ENCODE data around the gene DOCK3. TPM values are rescaled to one million over a fixed set of nuclear protein-coding genes. Genes with fewer than 3 reads are reported as not detected.
A peak's percentile ranks its signal among the peaks of the same experiment; 100 is the strongest.
"Not testable (repeated sequence)": the region's sequence is repeated elsewhere in the genome, so short reads cannot be mapped to it uniquely, and the experiment has no call there.

Gene DOCK3
- total RNA-seq, 5 donors from 2014 or later (not counting 1 experiment from before 2014, with no cell fraction given), result 2.0 to 3.2 (median 2.6) TPM

DNA sequence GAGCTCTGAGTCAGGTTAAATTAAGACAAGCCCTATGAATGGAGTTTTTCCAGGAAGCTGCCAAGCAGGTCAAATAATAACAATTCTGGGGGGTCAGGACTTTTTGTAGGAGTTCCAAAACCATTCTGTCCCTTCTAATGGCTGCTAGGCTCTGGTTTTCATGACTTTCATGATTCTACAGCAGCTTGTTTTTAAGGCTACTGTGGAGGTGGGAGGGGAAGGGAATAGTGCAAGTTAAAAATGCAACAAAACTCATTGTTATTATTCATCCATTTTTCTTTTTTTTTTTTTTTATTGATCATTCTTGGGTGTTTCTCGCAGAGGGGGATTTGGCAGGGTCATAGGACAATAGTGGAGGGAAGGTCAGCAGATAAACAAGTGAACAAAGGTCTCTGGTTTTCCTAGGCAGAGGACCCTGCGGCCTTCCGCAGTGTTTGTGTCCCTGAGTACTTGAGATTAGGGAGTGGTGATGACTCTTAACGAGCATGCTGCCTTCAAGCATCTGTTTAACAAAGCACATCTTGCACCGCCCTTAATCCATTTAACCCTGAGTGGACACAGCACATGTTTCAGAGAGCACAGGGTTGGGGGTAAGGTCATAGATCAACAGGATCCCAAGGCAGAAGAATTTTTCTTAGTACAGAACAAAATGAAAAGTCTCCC lies 633.3 kb downstream of the DOCK3 start:
- CTCF ChIA-PET, result interaction anchor here in 1 of 2 donors (0.6 kb wide), 1 partner anchor 315 kb away, joined by 7 read pairs; no protein-coding TSS in a partner anchor
- H3K36me3 ChIP-seq (ENCODE audit: control insufficient read depth in 2 of 2, extremely low read depth in 1 of 2, insufficient read depth in 1 of 2, low read length in 1 of 2); H3K36me3 Mint-ChIP-seq; H3K27ac ChIP-seq (ENCODE audit: low read length); H3K27me3 ChIP-seq (replicated peaks in 1 of 2; ENCODE audit: control insufficient read depth in 2 of 2, extremely low read depth in 1 of 2, insufficient read depth in 2 of 2, low read length in 1 of 2); H3K4me1 ChIP-seq (ENCODE audit: control insufficient read depth in 1 of 2, extremely low read depth in 1 of 2, insufficient read depth in 2 of 2, low read length in 2 of 2); H3K27me3 Mint-ChIP-seq; H3K4me1 Mint-ChIP-seq; H3K4me3 ChIP-seq (ENCODE audit: control insufficient read depth in 1 of 2, extremely low read depth in 1 of 2, low read length in 1 of 2); H3K27ac Mint-ChIP-seq; H3K9me3 ChIP-seq; H3K4me3 Mint-ChIP-seq; ATAC-seq (replicated peaks in 1 of 4); DNase-seq: not testable (repeated sequence)
- peaks cover 4 to 12% (median 6%) of the 10 kb centered on the region in 3 donors for H3K9me3 Mint-ChIP-seq
- POLR2A ChIA-PET, result interaction anchor here in 1 of 2 donors (0.6 kb wide), 1 partner anchor 707 kb away, joined by 5 read pairs; no protein-coding TSS in a partner anchor
- WGBS (ENCODE audit: insufficient coverage), result no CpG with 5 or more reads among the region's 5 CpGs

- Mint-ChIP-seq H3K4me3 (no peak overlapping the region), H3K27ac (no peak overlapping the region), H3K27me3 (no peaks in the 10 kb centered on the region), H3K36me3 (peaks cover 8% of the 10 kb centered on the region), H3K4me1 (no peaks in the 10 kb centered on the region), H3K9me3 (peaks cover 0 to 7% (median 6%) of the 10 kb centered on the region in 3 donors)
- CTCF ChIA-PET, result interaction anchor here (0.6 to 1.7 kb wide), 6 partner anchors 80 to 738 kb away, joined by 3 to 29 read pairs (median 5); no protein-coding TSS in a partner anchor
- peak in 1 of 4 experiments; percentile 35 for ATAC-seq (replicated peaks in 1 of 4)
- WGBS (ENCODE audit: insufficient coverage), result no CpG with 5 or more reads among the region's 1 CpG
- no peaks in the 10 kb centered on the region for H3K4me1 ChIP-seq (ENCODE audit: control insufficient read depth in 1 of 2, extremely low read depth in 1 of 2, insufficient read depth in 2 of 2, low read length in 2 of 2)
- H3K36me3 ChIP-seq (ENCODE audit: control insufficient read depth in 2 of 2, extremely low read depth in 1 of 2, insufficient read depth in 1 of 2, low read length in 1 of 2), result no peaks in the 10 kb centered on the region
- no peak overlapping the region for H3K27ac ChIP-seq (ENCODE audit: low read length)
- DNase-seq, result peak in 1 of 35 experiments; percentile 55
- POLR2A ChIA-PET, result interaction anchor here in 1 of 2 donors (0.5 kb wide), 1 partner anchor 160 kb away, joined by 3 read pairs; no protein-coding TSS in a partner anchor
- no peak overlapping the region for H3K4me3 ChIP-seq (ENCODE audit: control insufficient read depth in 1 of 2, extremely low read depth in 1 of 2, low read length in 1 of 2)
- no peaks in the 10 kb centered on the region for H3K27me3 ChIP-seq (replicated peaks in 1 of 2; ENCODE audit: control insufficient read depth in 2 of 2, extremely low read depth in 1 of 2, insufficient read depth in 2 of 2, low read length in 1 of 2)
- no peaks in the 10 kb centered on the region for H3K9me3 ChIP-seq
Observed at GRCh38 chr3:51311055-51311454, 636.3 kb downstream of the DOCK3 start.

DNA sequence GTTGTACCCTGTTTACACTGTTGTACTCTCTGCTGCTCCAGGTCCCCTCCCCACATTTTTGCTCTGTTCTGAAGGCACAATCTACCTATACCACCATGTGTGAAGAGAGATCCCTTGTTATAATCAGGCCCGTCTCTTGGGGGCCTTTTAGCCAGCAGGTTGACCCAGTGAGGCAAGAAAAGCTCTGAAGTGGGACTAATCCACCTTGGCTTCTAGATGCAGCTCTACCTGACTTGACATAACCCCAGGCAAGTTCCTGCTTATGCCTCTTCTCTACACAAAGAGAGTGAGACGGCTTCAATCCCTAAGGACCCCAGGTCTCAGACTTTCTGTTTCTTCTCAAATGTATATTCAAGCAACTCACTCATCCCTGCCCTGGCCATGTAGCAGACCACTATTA lies 653.5 kb downstream of the DOCK3 start:
- ATAC-seq (replicated peaks in 1 of 4), result no peak
- no peak overlapping the region for H3K27ac Mint-ChIP-seq
- Histone ChIP-seq H3K27me3 (replicated peaks in 1 of 2; ENCODE audit: control insufficient read depth in 2 of 2, extremely low read depth in 1 of 2, insufficient read depth in 2 of 2, low read length in 1 of 2) (no peaks in the 10 kb centered on the region), H3K36me3 (ENCODE audit: control insufficient read depth in 2 of 2, extremely low read depth in 1 of 2, insufficient read depth in 1 of 2, low read length in 1 of 2) (no peaks in the 10 kb centered on the region), H3K4me3 (ENCODE audit: control insufficient read depth in 1 of 2, extremely low read depth in 1 of 2, low read length in 1 of 2) (no peak overlapping the region), H3K27ac (ENCODE audit: low read length) (no peak overlapping the region), H3K9me3 (no peaks in the 10 kb centered on the region), H3K4me1 (ENCODE audit: control insufficient read depth in 1 of 2, extremely low read depth in 1 of 2, insufficient read depth in 2 of 2, low read length in 2 of 2) (no peaks in the 10 kb centered on the region)
- H3K36me3 Mint-ChIP-seq, result no peaks in the 10 kb centered on the region
- peaks cover 0 to 7% of the 10 kb centered on the region in 2 donors for H3K27me3 Mint-ChIP-seq
- peaks cover 0 to 3% (median 0%) of the 10 kb centered on the region in 3 donors for H3K9me3 Mint-ChIP-seq
- DNase-seq, result no peak
- WGBS (ENCODE audit: insufficient coverage), result 80% methylated on average over 1 of the region's 2 CpGs
- no peaks in the 10 kb centered on the region for H3K4me1 Mint-ChIP-seq
- H3K4me3 Mint-ChIP-seq, result no peak overlapping the region
- ChIA-PET POLR2A (no interaction called here), CTCF (no interaction called here)

DNA sequence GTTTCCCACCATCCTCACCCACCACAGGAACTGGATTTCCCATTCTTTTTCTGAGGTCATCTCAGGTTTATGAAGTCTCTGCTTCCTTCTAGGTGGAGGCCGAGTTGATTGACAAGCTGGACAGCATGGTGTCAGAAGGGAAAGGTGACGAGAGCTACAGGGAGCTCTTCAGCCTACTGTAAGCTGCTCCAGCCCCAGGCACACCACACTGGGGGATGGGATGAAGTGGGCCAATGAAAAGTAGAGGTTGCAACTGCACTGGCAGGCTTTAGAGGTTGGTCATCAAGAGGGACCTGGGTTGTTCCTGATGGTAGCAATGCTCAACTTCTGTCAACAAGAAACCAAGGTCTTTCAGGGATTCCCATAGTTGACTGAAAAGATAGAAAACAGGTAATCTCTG lies 655.3 kb downstream of the DOCK3 start:
- 100% methylated on average over 1 of the region's 2 CpGs for whole genome bisulfite sequencing (ENCODE audit: insufficient coverage)
- H3K9me3 Mint-ChIP-seq, result peaks cover 0 to 3% (median 0%) of the 10 kb centered on the region in 3 donors
- POLR2A ChIA-PET, result no interaction called here
- H3K4me1 Mint-ChIP-seq, result no peaks in the 10 kb centered on the region
- DNase-seq (no peak), ATAC-seq (replicated peaks in 1 of 4) (no peak)
- H3K27me3 Mint-ChIP-seq, result peaks cover 0 to 3% of the 10 kb centered on the region in 2 donors
- H3K36me3 ChIP-seq (ENCODE audit: control insufficient read depth in 2 of 2, extremely low read depth in 1 of 2, insufficient read depth in 1 of 2, low read length in 1 of 2), result no peaks in the 10 kb centered on the region
- CTCF ChIA-PET, result no interaction called here
- H3K36me3 Mint-ChIP-seq, result no peaks in the 10 kb centered on the region
- no peak overlapping the region for H3K4me3 ChIP-seq (ENCODE audit: control insufficient read depth in 1 of 2, extremely low read depth in 1 of 2, low read length in 1 of 2)
- H3K4me3 Mint-ChIP-seq, result no peak overlapping the region
- no peaks in the 10 kb centered on the region for H3K27me3 ChIP-seq (replicated peaks in 1 of 2; ENCODE audit: control insufficient read depth in 2 of 2, extremely low read depth in 1 of 2, insufficient read depth in 2 of 2, low read length in 1 of 2)
- no peaks in the 10 kb centered on the region for H3K4me1 ChIP-seq (ENCODE audit: control insufficient read depth in 1 of 2, extremely low read depth in 1 of 2, insufficient read depth in 2 of 2, low read length in 2 of 2)
- H3K27ac ChIP-seq (ENCODE audit: low read length), result no peak overlapping the region
- H3K27ac Mint-ChIP-seq, result no peak overlapping the region
- H3K9me3 ChIP-seq, result no peaks in the 10 kb centered on the region

DNA sequence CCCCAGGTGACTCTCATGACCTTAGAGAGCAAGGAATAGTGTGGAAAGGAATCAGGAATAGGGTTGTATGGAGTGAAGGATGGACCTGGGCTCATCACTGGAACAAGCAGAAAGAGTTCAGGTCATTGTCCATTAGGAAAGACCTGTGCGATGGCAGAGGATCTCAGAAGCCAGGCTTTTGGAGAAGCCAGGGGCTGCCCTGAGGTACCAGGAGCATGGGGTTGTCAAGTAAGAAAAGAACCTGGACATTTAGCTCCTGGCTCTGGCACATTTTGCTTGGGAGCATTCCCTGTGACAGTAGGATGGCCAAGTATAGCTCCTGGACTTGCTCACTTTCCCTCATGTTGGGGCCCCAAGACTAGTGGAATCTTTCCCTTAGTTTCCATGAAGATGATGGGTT lies 657.4 kb downstream of the DOCK3 start:
- Mint-ChIP-seq H3K4me3 (no peak overlapping the region), H3K27me3 (peaks cover 0 to 3% of the 10 kb centered on the region in 2 donors), H3K27ac (no peak overlapping the region), H3K9me3 (no peaks in the 10 kb centered on the region), H3K36me3 (no peaks in the 10 kb centered on the region), H3K4me1 (no peaks in the 10 kb centered on the region)
- ChIA-PET CTCF (no interaction called here), POLR2A (no interaction called here)
- H3K27ac ChIP-seq (ENCODE audit: low read length), result no peak overlapping the region
- no peaks in the 10 kb centered on the region for H3K4me1 ChIP-seq (ENCODE audit: control insufficient read depth in 1 of 2, extremely low read depth in 1 of 2, insufficient read depth in 2 of 2, low read length in 2 of 2)
- no peaks in the 10 kb centered on the region for H3K9me3 ChIP-seq
- no peaks in the 10 kb centered on the region for H3K27me3 ChIP-seq (replicated peaks in 1 of 2; ENCODE audit: control insufficient read depth in 2 of 2, extremely low read depth in 1 of 2, insufficient read depth in 2 of 2, low read length in 1 of 2)
- ATAC-seq (replicated peaks in 1 of 4) (no peak), DNase-seq (no peak)
- no peaks in the 10 kb centered on the region for H3K36me3 ChIP-seq (ENCODE audit: control insufficient read depth in 2 of 2, extremely low read depth in 1 of 2, insufficient read depth in 1 of 2, low read length in 1 of 2)
- H3K4me3 ChIP-seq (ENCODE audit: control insufficient read depth in 1 of 2, extremely low read depth in 1 of 2, low read length in 1 of 2), result no peak overlapping the region
- WGBS (ENCODE audit: insufficient coverage), result 100% methylated on average over 1 of the region's 1 CpG

- Mint-ChIP-seq H3K27me3 (peaks cover 0 to 3% of the 10 kb centered on the region in 2 donors), H3K9me3 (no peaks in the 10 kb centered on the region), H3K4me3 (no peak overlapping the region), H3K36me3 (no peaks in the 10 kb centered on the region), H3K4me1 (no peaks in the 10 kb centered on the region), H3K27ac (no peak overlapping the region)
- H3K4me1 ChIP-seq (ENCODE audit: control insufficient read depth in 1 of 2, extremely low read depth in 1 of 2, insufficient read depth in 2 of 2, low read length in 2 of 2), result no peaks in the 10 kb centered on the region
- H3K36me3 ChIP-seq (ENCODE audit: control insufficient read depth in 2 of 2, extremely low read depth in 1 of 2, insufficient read depth in 1 of 2, low read length in 1 of 2), result no peaks in the 10 kb centered on the region
- H3K9me3 ChIP-seq, result no peaks in the 10 kb centered on the region
- ChIA-PET POLR2A (no interaction called here), CTCF (interaction anchor here in 1 of 2 donors (0.6 kb wide), 1 partner anchor 1946 kb away, joined by 3 read pairs; no protein-coding TSS in a partner anchor)
- ATAC-seq (replicated peaks in 1 of 4) (no peak), DNase-seq (no peak)
- H3K27me3 ChIP-seq (replicated peaks in 1 of 2; ENCODE audit: control insufficient read depth in 2 of 2, extremely low read depth in 1 of 2, insufficient read depth in 2 of 2, low read length in 1 of 2), result no peaks in the 10 kb centered on the region
- H3K4me3 ChIP-seq (ENCODE audit: control insufficient read depth in 1 of 2, extremely low read depth in 1 of 2, low read length in 1 of 2), result no peak overlapping the region
- WGBS (ENCODE audit: insufficient coverage), result no CpG with 5 or more reads among the region's 6 CpGs
- no peak overlapping the region for H3K27ac ChIP-seq (ENCODE audit: low read length)
Observed at GRCh38 chr3:51333021-51333420, 658.3 kb downstream of the DOCK3 start.
